HFFc6 (cell line): ENCODE data around the gene C2orf74. TPM values are rescaled to one million over a fixed set of nuclear protein-coding genes. Genes with fewer than 3 reads are reported as not detected.

Source experiments
- DNase-seq: peaks from one replicate; pipeline ENCODE4 v3.0.0-alpha.2; 2018
- H3K27ac Mint-ChIP-seq: 2 replicates; pipeline ENCODE4 v1.8.0; 2020; ENCODE audit warnings: mild to moderate bottlenecking, mixed read lengths
- H3K27me3 Mint-ChIP-seq: 2 replicates; pipeline ENCODE4 v1.8.0; 2021; ENCODE audit warnings: mild to moderate bottlenecking, moderate library complexity, mixed read lengths; ENCODE audit not compliant: insufficient read depth
- H3K36me3 Mint-ChIP-seq: 2 replicates; pipeline ENCODE4 v1.8.0; 2021; ENCODE audit warnings: low read depth, mixed read lengths
- H3K4me1 Mint-ChIP-seq: 2 replicates; pipeline ENCODE4 v1.8.0; 2020; ENCODE audit warnings: low read depth, mixed read lengths
- H3K4me3 Mint-ChIP-seq: 2 replicates; pipeline ENCODE4 v1.8.0; 2020; ENCODE audit warnings: mild to moderate bottlenecking, moderate library complexity, mixed read lengths
- H3K9me3 Mint-ChIP-seq: 2 replicates; pipeline ENCODE4 v1.8.0; 2020; ENCODE audit warnings: mild to moderate bottlenecking, mixed read lengths
- total RNA-seq, 6 experiments: library from RNA; stranded (reverse); fragmentation: NEBNext Ultra II Directional; extraction: Animal tissue kit (Norgen Biotek cat#: 25700); gene quantifications; 2 replicates in 1 of 6; 3 replicates in 5 of 6; pipeline ENCODE4 v1.2.3, GENCODE V29; 2021
- TF ChIP-seq, protein P1 (sequence below): fragments of 200-600 bp; sonication (generic); IDR thresholded peaks from 2 replicates; pipeline ENCODE4 v1.5.0; 2021; ENCODE audit warnings: antibody characterized with exemption, mild to moderate bottlenecking

C2orf74 gene
- total RNA-seq, 6 experiments from 2014 or later = 13.5 to 23.0 (median 20.7) TPM

DNA sequence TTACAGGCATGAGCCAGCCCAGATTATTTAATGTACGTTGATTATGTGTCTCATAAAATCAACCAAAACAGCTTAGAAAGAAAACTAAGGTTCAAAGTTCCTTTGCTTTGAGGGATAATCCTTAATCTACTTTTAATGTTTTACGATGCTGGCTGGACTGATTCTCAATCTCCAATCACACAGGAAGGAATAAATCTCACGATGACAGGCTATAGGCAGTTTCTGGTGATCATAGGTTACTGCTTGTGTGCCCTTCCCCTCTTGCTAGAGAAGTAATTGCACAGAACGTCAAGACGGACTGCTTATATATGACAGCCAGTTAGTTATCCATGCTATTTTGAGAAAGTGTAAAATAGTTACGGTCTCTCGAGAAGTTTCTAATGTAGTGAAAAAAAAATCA lies 43.1 kb downstream of the C2orf74 start:
- Mint-ChIP-seq H3K4me1 (peaks cover 2% of the 10 kb centered on the region), H3K27ac (no peak overlapping the region), H3K27me3 (no peaks in the 10 kb centered on the region; the same call in 1 of the 2 replicates), H3K9me3 (no peaks in the 10 kb centered on the region), H3K4me3 (no peak overlapping the region), H3K36me3 (peaks cover 45% of the 10 kb centered on the region)
- DNase-seq = no peak
- TF ChIP-seq, protein P1, sequence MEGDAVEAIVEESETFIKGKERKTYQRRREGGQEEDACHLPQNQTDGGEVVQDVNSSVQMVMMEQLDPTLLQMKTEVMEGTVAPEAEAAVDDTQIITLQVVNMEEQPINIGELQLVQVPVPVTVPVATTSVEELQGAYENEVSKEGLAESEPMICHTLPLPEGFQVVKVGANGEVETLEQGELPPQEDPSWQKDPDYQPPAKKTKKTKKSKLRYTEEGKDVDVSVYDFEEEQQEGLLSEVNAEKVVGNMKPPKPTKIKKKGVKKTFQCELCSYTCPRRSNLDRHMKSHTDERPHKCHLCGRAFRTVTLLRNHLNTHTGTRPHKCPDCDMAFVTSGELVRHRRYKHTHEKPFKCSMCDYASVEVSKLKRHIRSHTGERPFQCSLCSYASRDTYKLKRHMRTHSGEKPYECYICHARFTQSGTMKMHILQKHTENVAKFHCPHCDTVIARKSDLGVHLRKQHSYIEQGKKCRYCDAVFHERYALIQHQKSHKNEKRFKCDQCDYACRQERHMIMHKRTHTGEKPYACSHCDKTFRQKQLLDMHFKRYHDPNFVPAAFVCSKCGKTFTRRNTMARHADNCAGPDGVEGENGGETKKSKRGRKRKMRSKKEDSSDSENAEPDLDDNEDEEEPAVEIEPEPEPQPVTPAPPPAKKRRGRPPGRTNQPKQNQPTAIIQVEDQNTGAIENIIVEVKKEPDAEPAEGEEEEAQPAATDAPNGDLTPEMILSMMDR = no peak

DNA sequence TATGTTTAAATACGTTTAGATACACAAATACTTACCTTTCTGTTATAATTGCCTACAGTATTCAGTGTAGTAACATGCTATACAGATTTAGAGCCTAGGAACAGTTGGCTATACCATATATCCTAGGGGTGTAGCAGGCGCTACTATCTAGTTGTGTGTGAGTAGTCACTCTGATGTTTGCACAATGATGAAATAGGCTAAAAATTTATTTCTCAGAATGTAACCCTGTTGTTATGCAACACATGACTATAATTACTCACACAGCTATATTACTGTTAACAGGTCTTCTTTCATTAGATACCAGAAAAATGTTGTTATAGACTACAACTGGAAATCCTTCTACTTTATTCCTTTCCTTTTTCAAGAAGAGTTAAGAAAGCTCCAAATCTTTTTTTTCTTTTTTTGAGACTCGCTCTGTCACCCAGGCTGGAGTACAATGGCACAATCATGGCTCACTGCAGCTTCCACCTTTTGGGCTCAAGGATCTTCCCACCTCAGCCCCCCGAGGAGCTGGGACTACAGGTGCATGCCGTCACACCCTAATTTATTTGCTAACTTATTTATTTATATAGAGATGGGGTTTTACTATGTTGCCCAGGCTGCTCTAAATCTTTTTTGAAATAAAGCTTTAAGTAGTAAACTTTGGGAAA lies 48.5 kb downstream of the C2orf74 start:
- Mint-ChIP-seq H3K4me1 (peaks cover 18% of the 10 kb centered on the region), H3K36me3 (peaks cover 30% of the 10 kb centered on the region), H3K9me3 (no peaks in the 10 kb centered on the region), H3K27ac (peak overlapping the region; percentile 49; the same call in 1 of the 2 replicates), H3K4me3 (no peak overlapping the region), H3K27me3 (no peaks in the 10 kb centered on the region)
- TF ChIP-seq, protein P1 = no peak
- DNase-seq = peak; percentile 75

DNA sequence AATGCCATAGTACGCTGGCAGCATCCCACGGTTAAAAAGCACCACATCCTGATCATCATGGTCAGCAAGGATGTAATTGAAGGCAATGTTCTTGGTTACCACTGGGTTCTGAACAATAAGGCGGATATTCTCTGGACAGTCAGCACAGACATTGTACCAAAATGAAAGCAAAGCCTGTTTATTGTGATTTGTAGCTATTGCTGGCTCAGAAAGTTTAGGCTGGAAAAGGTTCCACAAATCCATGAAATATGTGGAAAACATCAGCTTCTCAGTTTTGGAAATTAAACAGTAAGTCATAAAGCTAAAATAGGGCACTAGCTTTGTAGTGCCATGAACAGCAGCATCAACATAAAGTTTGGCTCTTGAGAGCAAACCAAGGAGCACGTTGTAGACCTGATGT lies 52.2 kb downstream of the C2orf74 start:
- H3K27me3 Mint-ChIP-seq = peaks cover 2% of the 10 kb centered on the region; the same call in 1 of the 2 replicates
- H3K4me3 Mint-ChIP-seq = no peak overlapping the region
- no peaks in the 10 kb centered on the region for H3K9me3 Mint-ChIP-seq
- no peak overlapping the region for H3K27ac Mint-ChIP-seq
- DNase-seq = no peak
- peaks cover 39% of the 10 kb centered on the region for H3K36me3 Mint-ChIP-seq
- H3K4me1 Mint-ChIP-seq = peaks cover 28% of the 10 kb centered on the region
- TF ChIP-seq, protein P1 = no peak

Other genes with a start within 250 kb of the C2orf74 start
- gene PEX13, start 144.5 kb upstream of the C2orf74 start, total RNA-seq = 10 to 100 TPM; 21.2 to 24.1 (median 22.4) TPM
- gene PUS10, start 143.9 kb upstream of the C2orf74 start, total RNA-seq = 1 to 10 TPM; 4.2 to 6.1 (median 5.3) TPM
- 1 to 10 TPM; 5.1 to 9.8 (median 8.4) TPM for gene SANBR, start 96.3 kb upstream of the C2orf74 start, total RNA-seq